ENCODE data around the gene HDDC2.
"Not testable (repeated sequence)": the region's sequence is repeated elsewhere in the genome, so short reads cannot be mapped to it uniquely, and the experiment has no call there.

HDDC2 gene

DNA sequence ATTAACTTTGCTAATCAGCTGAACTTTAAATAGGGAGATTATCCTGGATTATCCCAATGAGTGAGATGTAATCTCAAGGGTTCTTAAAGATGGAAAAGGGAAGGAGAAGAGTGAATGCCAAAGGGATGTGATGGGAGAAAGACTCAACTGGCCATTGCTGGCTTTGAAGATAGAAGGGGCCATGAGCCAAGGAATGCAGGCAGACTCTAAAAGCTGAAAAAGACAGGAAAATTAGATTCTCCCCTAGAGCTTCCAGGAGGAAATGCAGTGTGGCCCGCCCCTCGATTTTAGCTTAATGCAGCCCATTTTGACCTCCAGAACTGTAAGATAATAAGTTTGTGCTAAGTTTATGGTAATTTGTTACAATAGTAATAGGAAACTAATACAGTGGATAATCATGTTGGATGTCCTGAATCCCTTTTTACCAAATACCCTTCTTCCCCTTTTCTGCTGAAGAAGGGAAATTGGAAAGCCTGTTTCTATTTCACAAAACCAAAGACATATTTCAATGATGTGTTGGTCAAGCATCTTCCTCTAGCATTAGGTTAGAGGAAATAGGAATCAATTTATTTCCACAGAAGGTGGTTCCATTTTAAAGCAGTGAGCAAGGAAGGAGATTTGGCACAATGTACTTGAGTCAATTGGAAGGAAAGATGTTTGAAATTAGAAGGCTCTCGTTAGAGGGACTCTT lies 3.3 kb upstream of the HDDC2 start:
- no peak for DNase-seq

DNA sequence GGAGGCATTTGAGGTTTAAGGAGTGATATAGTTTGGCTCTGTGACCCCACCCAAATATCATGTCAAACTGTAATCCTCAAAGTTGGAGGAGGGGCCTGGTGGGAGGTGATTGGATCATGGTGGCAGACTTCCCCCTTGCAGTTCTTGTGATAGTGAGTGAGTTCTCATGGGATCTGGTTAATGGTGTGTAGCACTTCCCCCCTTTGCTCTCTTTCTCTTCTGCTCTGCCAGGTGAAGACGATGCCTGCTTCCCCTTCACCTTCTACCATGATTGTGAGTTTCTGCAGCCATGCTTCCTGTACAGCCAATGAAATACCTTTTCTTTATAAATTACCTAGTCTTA lies 1.7 kb upstream of the HDDC2 start:
- no peak for DNase-seq

DNA sequence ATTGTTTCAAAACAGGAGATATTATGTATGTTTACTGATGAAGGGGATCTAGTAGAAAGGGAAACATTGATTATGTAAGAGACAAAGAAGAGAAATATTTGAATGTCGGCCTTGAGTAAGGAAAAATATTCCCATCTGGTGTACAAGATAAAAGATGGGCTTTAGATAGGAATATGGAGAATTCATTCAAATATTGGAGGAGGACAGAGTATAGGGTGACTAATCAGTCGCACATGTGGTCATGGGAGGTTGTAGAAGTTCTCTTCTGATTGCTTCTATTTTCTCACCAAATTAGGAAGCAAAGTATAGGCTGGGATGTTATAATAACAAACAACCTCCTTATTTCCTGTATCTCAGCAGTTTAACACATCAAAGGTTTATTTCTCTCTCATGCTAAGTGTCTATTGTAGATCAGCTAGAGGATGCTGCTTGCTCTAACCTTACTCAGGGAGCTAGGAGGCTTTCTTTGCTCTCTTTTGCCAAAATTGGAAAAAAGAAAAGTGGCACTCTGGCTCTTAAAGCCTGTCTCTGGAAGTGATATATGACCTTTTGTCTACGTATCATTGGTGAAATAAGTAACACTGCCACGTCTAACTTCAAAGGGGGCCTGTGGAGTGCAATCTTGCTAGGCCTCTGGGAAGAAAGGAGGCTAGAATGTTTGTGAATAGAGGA lies 1.2 kb upstream of the HDDC2 start:
- no peak for DNase-seq

DNA sequence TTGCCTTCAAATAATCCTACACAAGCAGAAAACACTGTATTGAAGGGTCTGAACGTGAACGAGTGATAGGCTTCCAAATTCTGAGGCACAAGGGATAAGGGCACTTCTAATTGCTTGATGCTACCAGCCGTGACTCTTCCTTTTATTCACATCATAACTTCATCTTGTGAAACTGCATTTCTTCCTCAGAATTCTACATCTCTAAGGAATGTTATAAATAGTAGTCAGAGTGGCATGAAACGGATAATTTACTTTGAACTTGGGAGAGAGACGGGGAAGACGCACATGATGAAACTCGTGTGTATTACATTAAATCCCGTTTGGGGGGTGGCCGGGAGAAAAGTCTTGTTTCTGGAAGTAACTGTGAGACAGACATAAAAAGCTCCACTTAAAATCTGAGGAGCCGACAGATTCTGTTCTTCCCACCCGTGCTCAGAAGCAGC lies 754 bp downstream of the HDDC2 start:
- peak; percentile 33 for DNase-seq

DNA sequence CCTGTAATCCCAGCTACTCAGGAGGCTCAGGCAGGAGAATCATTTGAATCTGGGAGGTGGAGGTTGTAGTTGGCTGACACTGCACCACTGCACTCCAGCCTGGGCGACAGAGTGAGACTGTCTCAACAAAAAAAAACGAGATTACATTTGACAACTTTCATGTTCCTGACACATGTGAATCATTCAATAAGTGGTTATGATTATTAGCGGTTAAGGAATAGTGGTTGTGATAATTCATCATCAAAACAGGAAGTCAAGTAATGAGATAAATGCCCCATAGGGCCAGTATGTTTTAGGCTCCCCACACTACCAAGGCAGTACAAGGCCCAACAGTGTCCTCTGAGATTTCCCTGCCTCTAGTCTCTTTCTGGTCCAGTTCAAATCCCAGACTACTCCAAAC lies 2.5 kb downstream of the HDDC2 start:
- no peak for DNase-seq

DNA sequence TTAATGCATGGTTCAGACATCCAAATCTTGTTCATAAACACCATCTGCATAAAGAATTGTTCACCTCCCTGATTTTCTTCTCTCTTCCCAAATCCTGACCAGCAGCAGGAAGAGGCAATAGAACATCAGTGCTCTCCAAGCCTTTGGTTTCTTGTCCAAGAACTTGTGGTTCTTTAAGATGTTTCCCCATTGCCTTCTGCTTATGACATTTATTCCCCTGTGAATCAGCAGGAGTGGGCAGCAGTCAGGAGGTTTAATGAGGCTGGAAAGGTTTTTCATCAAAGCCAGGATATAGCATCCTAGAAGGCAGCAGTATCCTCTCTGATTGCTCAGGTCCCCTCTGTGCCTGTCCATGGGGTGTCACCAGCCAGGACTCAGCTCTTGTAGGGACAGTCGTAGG lies 5.3 kb downstream of the HDDC2 start:
- no peak for DNase-seq

DNA sequence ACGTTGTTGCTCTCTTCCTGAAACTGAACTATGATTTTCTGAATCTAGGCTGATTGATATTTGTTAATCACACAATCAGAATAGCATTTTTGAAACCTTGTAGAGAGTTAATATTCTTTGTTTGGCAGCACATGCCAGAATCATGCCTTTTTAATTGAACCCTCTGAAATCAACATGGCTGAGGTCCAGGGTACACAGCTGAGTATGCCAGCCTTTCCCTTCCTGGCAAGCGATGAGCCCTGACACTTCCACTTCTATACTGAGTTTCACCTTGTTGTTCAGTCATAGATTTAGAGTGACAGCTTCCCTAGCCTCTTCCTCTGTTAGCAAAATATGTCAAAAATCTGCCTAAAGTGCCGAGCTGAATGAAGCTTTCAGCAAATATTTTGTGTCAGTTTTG lies 6.8 kb downstream of the HDDC2 start:
- DNase-seq: no peak

DNA sequence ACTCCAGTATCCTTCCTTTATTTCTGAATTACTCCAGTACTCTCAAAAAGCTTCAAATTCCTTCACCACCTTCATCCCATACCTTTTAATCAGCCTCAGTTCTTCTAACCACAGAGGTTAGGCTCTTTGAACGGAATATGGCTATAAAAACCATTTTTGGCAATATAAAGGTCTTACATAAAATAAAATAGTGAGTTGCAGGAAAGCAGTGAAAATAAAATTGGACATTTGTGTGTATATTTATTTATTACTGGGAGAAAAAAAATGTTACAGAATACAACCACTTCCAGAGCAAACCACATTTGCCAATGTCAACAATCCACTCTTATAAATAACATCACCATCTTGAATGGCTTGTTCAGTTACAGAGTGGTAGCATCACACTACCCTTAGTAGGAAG lies 7.7 kb downstream of the HDDC2 start:
- DNase-seq: no peak

DNA sequence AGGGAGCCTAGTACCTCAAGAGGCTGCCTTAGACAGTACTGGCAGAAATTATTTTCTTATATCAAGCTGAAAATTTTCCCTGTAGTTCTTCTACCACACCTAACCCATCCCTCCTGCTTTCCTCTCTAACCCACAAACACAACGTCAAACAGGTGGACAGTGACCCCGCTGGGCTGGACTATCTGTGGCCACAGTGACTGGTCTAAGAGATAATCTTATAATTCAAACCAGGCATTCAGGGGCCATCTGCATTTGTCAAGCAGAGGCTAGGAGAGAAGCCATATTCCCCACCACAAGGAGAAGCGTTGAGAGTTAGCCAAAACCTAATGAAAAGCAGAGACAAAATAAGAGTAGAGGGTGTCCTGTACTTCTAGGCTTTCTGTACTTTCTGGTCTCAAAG lies 8.2 kb downstream of the HDDC2 start:
- no peak for DNase-seq

DNA sequence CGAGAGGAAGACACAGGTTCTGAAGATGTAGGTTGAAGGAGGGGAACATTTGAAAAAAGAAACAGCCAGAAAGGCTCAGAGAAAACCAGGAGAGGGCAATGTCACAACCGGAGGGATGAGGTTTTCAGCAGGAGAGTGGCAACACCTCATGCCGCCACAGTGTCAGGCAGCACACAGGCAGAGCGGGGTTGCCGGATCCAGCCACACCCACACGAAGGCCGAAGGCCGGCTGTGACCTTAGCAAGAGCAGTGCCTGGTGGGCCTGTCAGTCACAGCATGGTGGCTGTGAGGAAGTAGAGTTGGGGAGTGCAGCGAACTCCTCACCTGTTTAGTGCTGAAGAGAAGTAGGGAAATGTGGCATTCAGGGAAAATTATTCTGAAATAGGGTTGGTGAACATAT lies 14.0 kb downstream of the HDDC2 start:
- no peak for DNase-seq

DNA sequence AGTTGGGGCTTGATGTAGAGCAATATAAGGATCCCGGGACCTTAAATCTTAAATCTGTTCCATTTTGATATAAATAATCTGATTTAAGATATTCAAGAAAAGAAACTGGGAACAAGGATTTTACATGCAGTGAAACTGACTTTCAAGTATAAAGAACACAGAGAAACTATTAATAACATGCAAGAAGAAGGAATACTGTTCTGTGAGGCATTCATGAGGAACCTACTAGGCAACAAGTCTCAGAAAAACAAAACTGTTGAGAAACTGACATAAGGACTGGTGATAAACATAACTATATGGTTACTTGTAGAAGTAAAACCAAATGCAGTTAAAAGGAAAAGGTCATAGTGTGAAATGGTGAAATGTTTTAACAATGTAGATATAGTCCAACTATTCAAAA lies 15.8 kb downstream of the HDDC2 start:
- no peak for DNase-seq

DNA sequence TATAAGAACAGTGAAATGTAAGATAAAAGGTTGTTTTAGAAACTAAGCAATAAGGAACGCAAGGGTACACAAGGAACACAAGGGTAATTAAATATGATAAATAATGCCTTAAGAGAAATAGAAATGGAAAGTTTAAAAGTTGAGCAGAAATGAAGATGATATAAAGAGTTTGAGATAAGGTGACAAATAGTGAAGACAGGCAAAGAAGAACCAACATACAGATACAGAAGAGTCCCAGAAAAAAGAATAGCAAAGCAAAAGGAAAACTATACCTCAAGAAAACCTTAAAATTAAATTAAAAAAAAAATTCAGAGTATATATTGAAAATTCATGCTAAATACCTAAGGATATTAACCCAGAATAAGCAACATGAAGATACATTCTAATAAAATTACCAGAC lies 16.4 kb downstream of the HDDC2 start:
- no peak for DNase-seq

DNA sequence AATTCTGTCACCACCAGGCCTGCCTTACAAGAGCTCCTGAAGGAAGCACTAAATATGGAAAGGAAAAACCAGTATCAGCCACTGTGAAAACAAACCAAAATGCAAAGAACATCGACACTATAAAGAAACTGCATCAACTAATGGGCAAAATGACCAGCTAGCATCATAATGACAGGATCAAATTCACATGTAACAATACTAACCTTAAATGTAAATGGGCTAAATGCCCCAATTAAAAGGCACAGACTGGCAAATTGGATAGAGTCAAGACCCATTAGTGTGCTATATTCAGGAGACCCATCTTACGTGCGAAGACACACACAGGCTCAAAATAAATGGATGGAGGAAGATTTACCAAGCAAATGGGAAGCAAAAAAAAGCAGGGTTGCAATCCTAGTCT lies 19.3 kb downstream of the HDDC2 start:
- not testable (repeated sequence) for DNase-seq

DNA sequence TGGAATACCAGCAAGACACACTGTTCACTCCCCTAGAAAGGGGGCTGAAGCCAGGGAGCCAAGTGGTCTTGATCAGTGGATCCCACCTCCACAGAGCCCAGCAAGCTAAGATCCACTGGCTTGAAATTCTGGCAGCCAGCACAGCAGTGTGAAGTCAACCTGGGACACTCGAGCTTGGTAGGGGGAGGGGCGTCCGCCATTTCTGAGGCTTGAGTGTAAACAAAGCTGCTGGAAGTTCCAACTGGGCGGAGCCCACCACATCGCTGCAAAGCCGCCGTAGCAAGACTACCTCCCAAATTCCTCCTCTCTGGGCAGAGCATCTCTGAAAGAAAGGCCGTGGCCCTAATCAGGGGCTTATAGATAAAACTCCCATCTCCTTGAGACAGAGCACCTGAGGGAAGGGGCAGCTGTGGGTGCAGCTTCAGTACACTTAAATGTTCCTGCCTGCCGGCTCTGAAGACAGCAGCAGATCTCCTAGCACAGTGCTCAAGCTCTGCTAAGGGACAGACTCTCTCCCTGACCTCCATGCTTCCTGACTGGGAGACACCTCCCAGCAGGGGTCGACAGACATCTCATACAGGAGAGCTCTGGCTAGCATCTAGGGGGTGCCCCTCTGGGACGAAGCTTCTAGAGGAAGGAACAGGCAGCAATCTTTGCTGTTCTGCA lies 21.3 kb downstream of the HDDC2 start:
- DNase-seq: not testable (repeated sequence)

DNA sequence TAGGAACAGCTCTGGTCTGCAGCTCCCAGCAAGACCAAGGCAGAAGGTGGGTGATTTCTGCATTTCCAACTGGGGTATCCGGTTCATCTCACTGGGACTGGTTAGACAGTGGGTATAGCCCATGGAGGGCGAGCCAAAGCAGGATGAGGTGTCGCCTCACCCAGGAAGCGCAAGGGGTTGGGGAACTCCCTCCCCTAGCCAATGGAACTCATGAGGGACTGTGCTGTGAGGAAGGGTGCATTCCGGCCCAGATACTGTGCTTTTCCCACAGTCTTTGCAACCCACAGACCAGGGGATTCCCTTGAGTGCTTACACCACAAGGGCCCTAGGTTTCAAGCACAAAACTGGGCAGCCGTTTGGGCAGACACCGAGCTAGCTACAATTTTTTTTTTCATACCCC lies 21.8 kb downstream of the HDDC2 start:
- no peak for DNase-seq

DNA sequence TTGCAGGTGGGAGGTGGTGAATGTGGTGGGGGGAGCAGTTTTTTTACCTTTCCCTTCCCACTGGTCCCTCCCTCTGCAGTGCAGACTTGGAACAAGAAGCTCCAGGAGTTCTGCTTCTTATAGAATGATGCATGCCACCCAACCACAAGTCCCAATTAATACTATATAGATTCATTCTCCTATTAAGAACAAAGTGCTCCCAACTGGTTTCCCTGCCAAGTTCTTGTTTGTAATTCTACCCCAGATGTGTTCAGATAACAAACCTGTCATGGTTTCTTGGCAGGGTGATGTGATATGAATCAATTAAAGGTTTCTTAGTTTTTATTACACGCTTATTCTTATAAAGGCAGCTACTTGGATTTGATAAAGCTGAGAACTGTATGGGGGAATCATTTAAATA lies 23.9 kb downstream of the HDDC2 start:
- no peak for DNase-seq

DNA sequence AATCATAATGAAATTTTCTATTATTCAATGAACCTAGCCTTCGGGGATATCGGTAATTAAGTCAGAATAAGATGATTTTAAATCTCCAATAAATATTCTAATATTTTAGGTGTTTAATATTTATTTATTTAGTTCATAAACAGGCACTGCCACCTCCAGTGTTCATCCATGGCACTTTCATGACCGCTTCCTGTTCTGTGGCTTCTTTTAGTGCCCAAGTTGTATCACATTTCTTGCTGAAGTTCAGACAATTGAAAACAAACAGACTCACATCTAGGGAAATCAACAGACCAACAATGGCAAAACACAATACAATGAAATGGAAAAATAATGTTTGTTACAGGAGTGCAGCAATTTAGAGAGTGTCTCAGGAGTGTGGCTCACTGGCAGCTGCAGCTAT lies 26.0 kb downstream of the HDDC2 start:
- DNase-seq: peak in 1 of 2 experiments; percentile 7

DNA sequence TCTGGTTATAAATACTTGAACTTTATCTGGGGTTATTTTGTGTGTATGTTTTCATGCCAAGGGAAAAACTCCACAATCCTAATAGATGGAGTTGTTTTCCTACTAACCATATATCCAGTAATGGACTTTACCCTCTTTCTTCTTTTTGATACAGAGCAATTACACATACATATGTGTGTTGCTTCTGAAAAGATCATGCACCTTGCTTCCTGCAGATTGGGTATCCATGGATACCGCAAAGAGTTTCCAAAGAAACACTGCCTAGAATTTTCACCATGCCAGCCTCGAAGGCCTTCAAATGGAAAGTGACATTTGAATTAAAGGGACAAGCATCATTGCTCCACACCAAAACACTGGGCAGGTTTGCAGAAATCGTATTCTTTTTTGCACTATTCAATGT lies 26.8 kb downstream of the HDDC2 start:
- no peak for DNase-seq

DNA sequence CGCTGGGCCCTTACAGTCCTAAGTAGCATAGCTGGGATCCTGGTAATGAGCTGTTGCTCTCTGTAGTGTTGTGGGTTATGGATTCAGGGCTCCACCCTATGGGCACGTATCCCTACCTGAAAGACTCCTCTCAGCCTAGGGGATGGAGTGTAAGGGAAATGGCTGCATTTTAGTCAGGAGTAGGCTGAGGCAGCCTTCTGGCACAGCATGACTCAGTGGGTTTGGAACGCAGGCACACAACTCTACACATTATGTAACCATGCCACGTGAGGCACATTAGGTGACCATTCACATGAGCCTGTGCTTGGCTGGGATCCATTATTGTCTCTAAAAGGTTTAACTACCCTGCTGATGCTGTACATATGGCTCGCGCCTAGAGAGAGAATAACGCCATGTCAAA lies 27.8 kb downstream of the HDDC2 start:
- DNase-seq: no peak

DNA sequence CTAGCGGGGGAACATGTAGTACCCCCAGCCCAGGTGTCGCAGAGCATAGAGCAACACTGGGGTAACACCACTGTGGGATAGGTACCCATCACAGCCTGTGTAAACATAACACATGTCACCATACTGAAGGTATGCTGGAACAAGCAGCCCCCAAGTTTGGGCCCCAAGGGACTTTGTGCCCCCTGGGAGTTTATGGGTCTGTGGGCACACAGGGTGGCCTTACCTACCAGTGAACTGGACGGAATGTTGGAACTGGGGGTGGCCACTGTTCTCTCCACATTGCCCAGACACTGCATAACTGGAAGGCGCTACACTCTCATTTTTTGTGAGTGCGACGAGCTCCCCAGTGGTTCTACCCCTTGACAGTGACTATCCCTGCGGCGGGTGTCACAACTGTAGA lies 28.5 kb downstream of the HDDC2 start:
- no peak for DNase-seq

DNA sequence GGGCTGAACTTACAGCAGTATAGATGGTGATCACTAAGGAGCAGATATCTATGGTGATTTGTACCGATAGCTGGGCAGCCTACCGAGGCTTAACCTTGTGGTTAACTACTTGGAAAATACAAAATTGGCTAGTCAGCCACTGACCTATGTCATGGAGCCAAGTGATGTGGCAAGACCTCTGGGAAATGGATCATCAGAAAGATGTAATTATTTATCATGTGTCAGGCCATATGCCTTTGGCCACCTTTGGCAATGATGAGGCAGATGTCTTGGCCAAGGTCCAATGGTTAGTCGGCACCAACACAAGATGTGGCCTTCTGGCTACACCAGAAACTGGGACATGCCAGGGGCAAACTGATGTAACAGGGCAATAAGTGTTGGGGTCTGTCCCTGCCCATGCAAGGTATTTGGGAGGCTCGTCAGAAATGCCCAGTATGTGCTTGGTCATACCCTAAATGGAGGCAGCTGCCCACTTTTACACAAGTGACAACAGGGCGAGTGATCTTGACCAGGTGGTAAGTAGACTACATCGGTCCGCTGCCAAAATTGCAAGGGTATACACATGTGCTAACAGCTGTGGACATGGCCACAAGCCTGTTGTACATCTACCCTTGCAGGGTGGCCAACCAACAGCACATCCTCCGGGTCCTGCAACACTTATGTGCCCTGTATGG lies 30.1 kb downstream of the HDDC2 start:
- DNase-seq: no peak

DNA sequence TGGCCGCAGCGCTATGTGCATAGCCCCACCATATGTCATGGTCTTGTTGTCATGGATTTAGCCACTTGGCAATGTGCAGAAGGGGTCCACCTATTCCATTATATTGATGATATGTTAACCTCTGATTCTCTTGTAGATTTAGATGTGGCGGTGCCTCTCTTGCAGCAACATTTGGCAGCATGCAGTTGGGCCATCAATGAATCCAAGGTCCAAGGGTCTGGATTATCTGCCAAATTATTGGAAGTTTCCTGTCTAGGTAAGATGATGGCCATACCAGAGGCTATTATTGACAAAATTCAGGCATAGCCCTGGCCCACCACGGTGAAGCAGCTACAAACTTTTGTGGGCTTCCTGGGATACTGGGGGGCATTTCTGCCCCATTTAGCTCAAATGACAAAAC lies 31.4 kb downstream of the HDDC2 start:
- no peak for DNase-seq

DNA sequence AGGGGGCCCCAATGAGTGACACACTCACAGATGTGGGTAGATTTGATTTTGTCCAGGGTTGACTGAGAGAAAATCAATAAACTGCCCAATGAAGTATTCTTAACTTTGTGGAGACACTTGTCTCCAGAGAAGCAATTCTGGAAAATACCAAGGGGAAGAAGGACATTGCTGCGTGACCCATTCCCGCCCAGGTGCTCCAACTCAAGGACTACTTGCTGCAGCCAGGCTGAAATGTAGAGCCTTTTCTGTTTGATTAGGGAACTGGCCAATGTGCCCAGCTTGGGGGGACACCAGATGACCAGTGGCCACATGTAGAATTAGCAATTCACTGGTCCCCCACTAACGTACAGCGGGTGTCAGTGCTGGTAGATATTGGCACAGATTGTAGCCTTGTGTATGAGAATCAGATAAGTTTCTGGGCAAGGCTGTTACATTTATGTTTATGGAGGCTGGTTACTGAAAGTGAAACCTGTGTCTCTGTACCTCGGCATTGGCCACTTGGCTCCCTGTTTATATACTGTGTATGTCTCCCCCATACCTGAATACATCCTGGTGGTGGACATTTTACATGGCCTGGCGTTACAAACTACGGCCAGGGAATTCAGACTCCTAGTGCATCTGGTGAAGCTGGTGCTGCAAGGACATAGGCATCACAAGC lies 32.3 kb downstream of the HDDC2 start:
- no peak for DNase-seq
